ENCODE results near the gene MTOR. TPM values are rescaled to one million over a fixed set of nuclear protein-coding genes. Genes with fewer than 3 reads are reported as not detected.

The MTOR gene
- total RNA-seq, 4 donors from 2014 or later = 32.4 to 55.4 (median 42.5) TPM

GRCh38 chr1:11178021-11179015, 84.0 kb downstream of the MTOR start:
- Histone ChIP-seq H3K27ac (peak overlapping the region in 2 of 4 donors; percentile 11 to 16), H3K4me3 (no peak overlapping the region), H3K9me3 (no peaks in the 10 kb centered on the region), H3K27me3 (no peaks in the 10 kb centered on the region), H3K36me3 (peaks cover 0 to 42% of the 10 kb centered on the region in 2 donors), H3K4me1 (peaks cover 0 to 31% (median 9%) of the 10 kb centered on the region in 3 donors)
- TF ChIP-seq POLR2A (IDR thresholded peaks at IDR 0.05) (no peak), EP300 (IDR thresholded peaks at IDR 0.05) (no peak), CTCF (IDR thresholded peaks at IDR 0.05) (no peak), POLR2AphosphoS5 (IDR thresholded peaks at IDR 0.05) (no peak)
- ATAC-seq = no peak
- WGBS, 2 donors (ENCODE audit: low coverage in 1 of 2) = 15 to 37% methylated on average over 2 to 4 of the region's 7 CpGs

GRCh38 chr1:11176081-11176706, 86.2 kb downstream of the MTOR start:
- whole genome bisulfite sequencing, 2 donors (ENCODE audit: low coverage in 1 of 2) = 92 to 96% methylated on average over 2 to 4 of the region's 11 CpGs
- no peak overlapping the region for H3K27ac ChIP-seq

GRCh38 chr1:11175461-11175860, 86.9 kb downstream of the MTOR start:
- 100% methylated on average over 1 to 4 of the region's 10 CpGs for WGBS, 2 donors (ENCODE audit: low coverage in 1 of 2)
- Histone ChIP-seq H3K27me3 (no peaks in the 10 kb centered on the region), H3K4me3 (no peak overlapping the region), H3K36me3 (peaks cover 0 to 14% of the 10 kb centered on the region in 2 donors), H3K27ac (no peak overlapping the region), H3K9me3 (no peaks in the 10 kb centered on the region), H3K4me1 (peaks cover 0 to 31% (median 9%) of the 10 kb centered on the region in 3 donors)
- TF ChIP-seq POLR2AphosphoS5 (IDR thresholded peaks at IDR 0.05) (no peak), POLR2A (IDR thresholded peaks at IDR 0.05) (no peak), CTCF (IDR thresholded peaks at IDR 0.05) (no peak), EP300 (IDR thresholded peaks at IDR 0.05) (no peak)
- ATAC-seq = no peak

More at GRCh38 chr1:11176081-11176706, 86.2 kb downstream of the MTOR start:
- Histone ChIP-seq H3K4me1 (peaks cover 0 to 31% (median 9%) of the 10 kb centered on the region in 3 donors), H3K4me3 (no peak overlapping the region), H3K36me3 (peaks cover 0 to 20% of the 10 kb centered on the region in 2 donors), H3K9me3 (no peaks in the 10 kb centered on the region), H3K27me3 (no peaks in the 10 kb centered on the region)
- no peak for ATAC-seq
- TF ChIP-seq EP300 (IDR thresholded peaks at IDR 0.05) (no peak), POLR2AphosphoS5 (IDR thresholded peaks at IDR 0.05) (no peak), POLR2A (IDR thresholded peaks at IDR 0.05) (no peak)

- no peaks in the 10 kb centered on the region for H3K27me3 ChIP-seq
- no peaks in the 10 kb centered on the region for H3K9me3 ChIP-seq
- ATAC-seq = no peak
- no peak overlapping the region for H3K27ac ChIP-seq
- TF ChIP-seq POLR2AphosphoS5 (IDR thresholded peaks at IDR 0.05) = no peak
- TF ChIP-seq EP300 (IDR thresholded peaks at IDR 0.05) = no peak
- no peak for TF ChIP-seq POLR2A (IDR thresholded peaks at IDR 0.05)
- no peak for TF ChIP-seq CTCF (IDR thresholded peaks at IDR 0.05)
- H3K4me3 ChIP-seq = no peak overlapping the region
- WGBS, 2 donors (ENCODE audit: low coverage in 1 of 2) = 64 to 70% methylated on average over 3 to 7 of the region's 7 CpGs
- peaks cover 0 to 7% of the 10 kb centered on the region in 2 donors for H3K36me3 ChIP-seq
- peaks cover 0 to 21% (median 9%) of the 10 kb centered on the region in 3 donors for H3K4me1 ChIP-seq
Observed at GRCh38 chr1:11174261-11174942, 87.9 kb downstream of the MTOR start.

- Histone ChIP-seq H3K36me3 (peaks cover 0 to 21% of the 10 kb centered on the region in 2 donors), H3K27ac (no peak overlapping the region), H3K27me3 (no peaks in the 10 kb centered on the region), H3K4me1 (no peaks in the 10 kb centered on the region), H3K9me3 (no peaks in the 10 kb centered on the region), H3K4me3 (no peak overlapping the region)
- ATAC-seq = no peak
- TF ChIP-seq POLR2AphosphoS5 (IDR thresholded peaks at IDR 0.05) (no peak), EP300 (IDR thresholded peaks at IDR 0.05) (no peak), CTCF (IDR thresholded peaks at IDR 0.05) (no peak), POLR2A (IDR thresholded peaks at IDR 0.05) (no peak)
- WGBS, 2 donors (ENCODE audit: low coverage in 1 of 2) = 100% methylated on average over 2 of the region's 2 CpGs; no CpG with 5 or more reads in 1 of the 2 donors
Observed at GRCh38 chr1:11170102-11170501, 92.2 kb downstream of the MTOR start.
